GM19467 (cell line): ENCODE data around the gene VSTM2L.

Experiments
- ATAC-seq: cut with Tn5 transposase; IDR thresholded peaks from one replicate; pipeline ENCODE4 v1.9.1; 2021; ENCODE audit warnings: mild to moderate bottlenecking, moderate library complexity; ENCODE audit not compliant: unreplicated experiment

The VSTM2L gene

DNA sequence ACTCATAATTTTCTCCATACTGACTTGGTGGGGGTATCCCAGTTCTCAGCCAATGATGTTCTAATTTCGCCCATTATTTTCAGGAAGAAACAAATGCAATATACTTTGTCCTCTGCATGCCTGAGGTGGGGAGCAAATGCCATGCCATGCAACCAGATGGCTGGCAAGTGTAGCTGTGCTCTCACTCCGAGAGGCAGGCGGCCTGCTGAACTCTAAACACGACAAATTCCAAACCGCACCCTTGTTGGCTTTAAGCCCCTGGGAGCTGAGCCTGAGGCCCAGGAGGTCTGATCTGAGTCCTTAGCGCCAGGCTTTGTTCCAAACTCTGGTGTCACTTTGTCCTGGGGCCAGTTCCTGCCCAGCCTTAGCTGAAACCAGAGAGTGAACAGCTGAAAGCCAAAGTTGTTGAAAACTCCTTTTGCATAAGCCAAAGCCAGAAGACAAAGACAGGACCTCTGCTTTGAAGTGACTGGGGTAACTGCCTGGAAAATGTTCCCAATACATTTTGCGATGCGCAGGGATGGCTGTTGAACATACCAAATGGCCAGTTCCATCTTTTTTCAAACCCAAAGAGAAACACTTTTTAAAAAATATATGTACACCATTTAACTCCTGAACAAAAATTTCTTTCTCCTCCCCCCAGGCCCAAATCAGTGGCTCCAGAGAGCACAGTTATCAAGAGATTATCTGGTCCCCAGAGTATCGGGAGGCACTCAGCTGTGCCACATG is 84.1 kb downstream of the VSTM2L start:
- ATAC-seq: no peak

DNA sequence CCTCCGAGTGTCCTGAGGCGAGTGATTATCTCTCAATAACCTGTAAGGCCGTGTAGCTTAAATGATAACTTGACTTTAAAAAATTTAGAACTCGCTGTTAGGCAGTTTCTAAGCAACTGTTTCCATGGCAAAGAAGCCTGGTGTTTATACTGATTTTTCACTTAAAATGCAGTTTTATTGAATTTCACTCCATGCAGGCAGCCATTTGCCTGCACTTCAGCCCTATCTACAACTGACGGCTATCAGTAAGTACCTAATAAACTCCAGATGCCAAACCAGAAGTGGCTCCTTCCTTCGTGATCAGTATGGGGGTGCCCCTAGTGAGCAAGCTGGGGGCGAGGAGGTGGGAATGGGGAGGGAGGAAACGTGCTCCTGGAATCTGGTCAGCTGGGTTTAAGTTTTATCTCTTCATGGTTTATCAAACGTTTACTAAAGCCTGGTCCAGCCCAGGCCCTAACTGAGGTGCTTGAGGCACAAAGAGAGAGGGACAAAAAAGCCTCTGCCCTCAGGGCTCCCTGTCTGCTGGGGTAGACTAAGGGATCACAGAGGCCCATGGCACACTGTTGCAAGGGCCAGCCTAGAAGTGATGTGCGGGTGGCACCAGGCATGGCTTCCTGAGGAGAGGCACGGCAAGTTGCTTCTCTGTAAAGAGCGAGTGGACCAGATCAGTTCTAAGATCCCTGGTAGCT is 84.8 kb downstream of the VSTM2L start:
- ATAC-seq: no peak

DNA sequence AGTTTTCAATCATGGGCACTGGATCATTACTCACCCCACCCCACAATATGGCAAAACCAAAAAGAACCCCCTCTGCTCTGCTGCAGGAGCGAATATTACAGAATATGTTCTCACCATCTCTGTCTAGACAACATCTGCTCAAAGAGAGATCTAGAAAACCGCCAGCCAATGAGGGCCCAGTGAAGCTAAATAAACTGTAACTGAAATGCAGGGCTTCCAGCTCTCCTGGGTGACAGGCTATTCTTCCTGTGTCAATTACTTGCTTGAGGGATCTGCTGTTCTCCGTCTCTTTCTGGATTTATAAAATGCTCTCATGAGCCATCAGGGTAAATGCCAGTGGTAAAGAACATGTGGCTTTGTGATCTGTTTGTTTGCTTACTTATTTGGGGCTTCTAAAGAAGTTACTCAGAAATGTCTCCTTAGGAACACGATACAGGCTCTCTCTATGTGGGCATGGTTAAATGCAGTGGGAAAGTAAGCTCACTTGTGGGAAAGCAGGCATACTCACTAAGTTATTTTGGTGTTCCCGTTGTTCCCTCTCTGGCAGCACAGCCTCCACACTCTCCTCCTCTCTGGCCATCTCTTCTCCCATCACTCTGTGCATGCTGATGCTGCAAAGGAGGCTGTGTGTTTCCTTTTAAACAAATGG is 85.5 kb downstream of the VSTM2L start:
- ATAC-seq: no peak

DNA sequence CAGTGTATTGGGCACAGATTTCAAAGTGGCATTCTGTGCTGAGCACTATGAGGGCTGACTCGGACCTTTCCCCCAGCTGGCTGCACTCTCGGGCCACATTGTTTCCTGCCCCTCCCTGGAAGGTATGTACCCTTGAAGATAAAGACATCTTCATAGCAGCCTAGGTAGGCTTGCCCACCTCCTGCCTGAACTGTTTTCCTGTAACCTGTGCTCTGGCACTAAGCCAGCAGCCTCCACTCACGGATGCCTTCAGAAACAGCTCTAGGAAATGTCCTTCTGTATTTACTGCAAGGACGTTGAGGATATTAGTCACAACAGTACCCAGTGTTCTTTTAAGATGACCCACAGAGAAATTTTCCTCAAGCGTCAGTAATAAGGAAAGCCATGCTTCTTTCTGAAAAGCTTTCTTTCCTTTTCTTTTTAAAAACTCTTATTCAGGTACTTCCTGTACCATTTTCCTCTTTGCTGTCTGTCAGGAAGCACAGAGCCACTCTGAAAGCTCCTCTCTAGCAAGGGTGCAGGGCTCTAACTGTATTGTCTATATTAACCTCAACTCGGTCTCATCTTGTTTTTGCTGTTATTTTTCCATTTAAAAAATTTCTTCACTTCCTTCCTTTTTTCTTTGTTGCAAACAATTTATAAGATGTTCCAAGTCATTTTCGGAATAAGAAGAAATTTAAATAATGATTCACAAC is 86.8 kb downstream of the VSTM2L start:
- no peak for ATAC-seq

DNA sequence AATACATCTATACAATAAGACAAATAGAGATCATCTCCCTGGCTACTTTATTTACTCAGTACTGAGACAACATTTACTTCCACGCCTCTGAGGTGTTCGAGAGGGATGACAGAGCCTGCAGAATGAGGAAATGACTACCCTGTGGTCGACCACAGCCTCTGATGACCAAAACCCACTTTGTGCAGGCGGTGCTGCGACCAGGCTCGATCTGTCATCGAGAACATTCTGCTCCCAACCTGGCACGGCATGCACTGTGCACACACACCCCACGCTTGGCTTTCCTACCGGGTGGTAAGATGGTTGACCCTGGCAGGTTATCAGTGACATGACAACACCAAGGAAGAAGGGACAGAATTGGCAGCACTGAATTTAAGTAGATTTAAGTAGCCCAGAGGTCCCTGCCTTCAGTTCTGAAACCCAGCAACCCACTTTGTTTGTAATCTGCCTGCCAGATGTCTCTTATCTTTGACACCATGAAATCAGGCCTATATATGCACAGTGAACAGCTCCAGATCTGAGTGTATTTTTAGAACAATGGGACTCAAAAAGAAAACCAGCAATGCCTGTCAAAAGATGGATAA is 87.7 kb downstream of the VSTM2L start:
- ATAC-seq: peak; percentile 84

DNA sequence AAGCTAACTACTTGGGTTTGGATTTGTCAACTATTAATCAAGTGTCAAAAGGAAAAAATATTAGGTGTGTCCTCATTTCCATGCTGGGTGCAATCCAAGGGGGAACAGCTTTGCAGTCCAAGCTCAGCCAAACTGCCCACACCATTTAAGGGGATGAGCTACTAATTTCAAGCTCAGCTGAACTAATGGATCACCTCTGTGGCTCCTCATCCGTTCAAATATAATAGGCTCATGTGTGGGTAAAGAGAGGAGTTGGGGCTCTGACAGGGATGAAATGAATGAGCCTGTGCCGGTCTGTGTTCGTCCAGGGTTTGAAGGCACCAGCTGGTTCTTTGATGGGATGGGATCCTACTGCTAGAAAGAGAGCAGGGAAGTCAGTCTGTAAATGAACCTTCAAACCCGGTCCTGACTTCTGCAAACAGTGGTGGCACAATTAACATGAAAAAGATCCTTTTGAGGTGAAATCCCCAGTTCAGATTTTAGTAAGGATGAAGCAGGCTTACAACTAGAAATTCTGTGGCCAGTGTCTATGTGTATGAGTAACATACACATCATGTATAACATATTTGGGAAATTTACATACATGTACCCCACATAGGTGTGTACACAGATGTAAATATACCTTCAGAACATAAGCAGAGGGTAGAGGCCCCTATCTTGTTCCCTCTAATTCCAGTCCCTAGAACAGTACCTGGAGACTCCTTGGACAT is 88.4 kb downstream of the VSTM2L start:
- ATAC-seq: no peak

DNA sequence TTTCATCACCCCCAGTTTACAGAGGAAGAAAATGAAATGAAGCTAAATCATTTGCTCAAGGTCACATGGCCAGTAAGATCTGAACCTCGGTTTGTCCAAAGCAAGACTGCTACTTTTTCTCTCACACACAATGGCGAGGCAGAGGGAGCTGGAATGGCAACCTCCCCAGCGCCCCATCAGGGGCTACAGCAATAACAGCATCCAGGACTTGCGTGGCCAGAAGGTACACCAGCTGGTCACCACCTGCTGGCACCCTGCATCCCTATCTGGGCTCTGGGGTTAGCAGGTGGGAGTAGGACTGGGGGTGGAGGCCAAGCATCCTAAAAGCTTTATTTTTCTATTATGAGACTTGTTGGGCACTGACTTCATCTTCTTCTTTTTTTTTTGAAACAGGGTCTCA is 89.0 kb downstream of the VSTM2L start:
- no peak for ATAC-seq

DNA sequence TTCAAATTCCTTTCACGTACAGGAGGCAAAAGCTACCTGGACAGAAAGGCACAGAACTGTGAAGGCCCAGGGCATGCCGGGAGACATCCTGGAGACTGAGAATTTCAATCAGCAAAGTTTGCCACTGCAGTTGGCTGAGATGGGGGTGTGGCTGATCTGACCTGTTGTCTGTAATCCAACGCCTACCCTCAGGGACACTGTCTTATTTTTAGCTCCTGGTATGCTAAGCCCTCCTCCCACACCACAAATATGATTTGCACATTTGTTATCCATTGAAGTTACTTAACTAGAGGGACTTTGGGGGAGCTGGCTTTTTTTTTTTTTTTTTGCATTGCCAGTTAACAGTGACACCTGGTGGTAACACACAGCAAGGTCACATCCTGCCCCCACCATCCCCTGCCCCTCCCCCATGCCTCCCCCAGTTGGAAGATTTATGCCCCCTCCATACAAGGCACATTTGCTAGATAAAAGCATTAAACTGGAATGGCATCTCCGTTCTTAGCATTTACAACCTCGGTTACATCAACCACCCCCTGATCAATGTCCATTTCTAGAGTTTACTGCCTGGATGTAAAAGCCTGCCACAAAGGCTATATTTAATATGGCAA is 90.0 kb downstream of the VSTM2L start:
- no peak for ATAC-seq

DNA sequence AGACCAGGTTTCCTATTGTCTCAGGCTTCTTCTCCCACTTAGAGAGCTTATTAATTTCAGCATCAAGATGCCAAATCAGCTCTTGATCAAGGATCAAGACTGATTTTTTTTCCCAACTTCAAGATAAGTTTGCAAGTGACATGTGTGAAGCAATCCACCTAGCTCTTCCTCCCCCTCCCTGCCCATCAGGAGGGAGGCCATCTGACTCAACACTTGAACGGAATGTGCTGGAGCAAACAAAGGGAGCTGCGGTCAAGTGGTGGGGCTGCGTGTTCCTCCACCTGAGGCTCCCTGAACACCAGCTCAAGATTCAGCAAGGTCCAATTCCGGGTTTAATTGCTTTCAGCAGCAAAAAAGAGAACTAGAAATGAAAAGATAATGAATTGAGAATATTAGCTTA is 91.6 kb downstream of the VSTM2L start:
- no peak for ATAC-seq
